ENCODE results near the gene CDH4.
A peak's percentile ranks its signal among the peaks of the same experiment; 100 is the strongest.

Gene CDH4

DNA sequence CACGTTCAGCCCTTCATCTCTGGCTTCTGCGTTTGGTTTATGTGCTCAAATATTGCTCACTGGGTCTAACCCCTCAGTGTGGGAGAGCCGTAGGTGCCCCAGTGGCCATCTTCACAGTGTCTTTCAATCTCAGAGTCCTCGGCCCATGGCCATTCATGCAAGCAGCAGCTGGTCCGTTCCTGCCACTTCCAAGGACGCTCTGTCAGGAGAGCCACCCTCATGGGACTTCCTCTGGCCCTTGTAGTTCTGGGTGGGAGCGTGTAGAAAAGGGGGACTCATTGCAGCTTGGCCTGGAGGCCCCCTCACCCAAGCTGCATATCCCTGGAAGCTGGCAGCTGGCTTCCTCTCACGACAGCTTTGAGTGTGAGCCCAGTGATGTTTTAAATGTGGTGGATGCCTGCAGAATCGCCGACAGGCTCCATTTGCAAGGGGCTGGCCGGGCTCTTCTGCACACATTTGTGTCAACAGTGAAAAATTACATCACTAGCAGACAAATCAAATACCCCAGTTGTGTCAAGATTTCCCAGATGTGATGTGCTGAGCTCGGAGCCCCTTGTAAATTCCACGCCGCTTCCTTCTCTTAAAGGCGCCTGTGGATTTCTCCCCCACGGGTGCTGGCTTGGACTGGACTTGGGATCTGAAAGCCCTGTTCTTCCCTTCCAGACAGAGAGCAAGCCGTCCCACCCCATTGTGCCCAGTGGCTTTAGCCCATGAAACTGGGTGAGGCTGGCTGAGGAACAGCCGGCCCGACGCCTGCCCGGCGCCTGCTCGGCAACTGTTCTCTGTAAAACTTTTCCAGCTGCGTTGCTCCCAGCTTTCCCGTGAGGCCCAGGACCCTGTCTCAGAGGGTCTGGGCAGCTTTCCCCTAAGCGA is 453.6 kb downstream of the CDH4 start:
- Mint-ChIP-seq H3K4me3 (no peak overlapping the region), H3K4me1 (ENCODE audit: low read depth) (no peaks in the 10 kb centered on the region), H3K36me3 (ENCODE audit: low read depth) (no peaks in the 10 kb centered on the region), H3K27ac (no peak overlapping the region), H3K27me3 (ENCODE audit: low read depth) (no peaks in the 10 kb centered on the region), H3K9me3 (no peaks in the 10 kb centered on the region)
- no peak for DNase-seq (ENCODE audit: low spot score)

DNA sequence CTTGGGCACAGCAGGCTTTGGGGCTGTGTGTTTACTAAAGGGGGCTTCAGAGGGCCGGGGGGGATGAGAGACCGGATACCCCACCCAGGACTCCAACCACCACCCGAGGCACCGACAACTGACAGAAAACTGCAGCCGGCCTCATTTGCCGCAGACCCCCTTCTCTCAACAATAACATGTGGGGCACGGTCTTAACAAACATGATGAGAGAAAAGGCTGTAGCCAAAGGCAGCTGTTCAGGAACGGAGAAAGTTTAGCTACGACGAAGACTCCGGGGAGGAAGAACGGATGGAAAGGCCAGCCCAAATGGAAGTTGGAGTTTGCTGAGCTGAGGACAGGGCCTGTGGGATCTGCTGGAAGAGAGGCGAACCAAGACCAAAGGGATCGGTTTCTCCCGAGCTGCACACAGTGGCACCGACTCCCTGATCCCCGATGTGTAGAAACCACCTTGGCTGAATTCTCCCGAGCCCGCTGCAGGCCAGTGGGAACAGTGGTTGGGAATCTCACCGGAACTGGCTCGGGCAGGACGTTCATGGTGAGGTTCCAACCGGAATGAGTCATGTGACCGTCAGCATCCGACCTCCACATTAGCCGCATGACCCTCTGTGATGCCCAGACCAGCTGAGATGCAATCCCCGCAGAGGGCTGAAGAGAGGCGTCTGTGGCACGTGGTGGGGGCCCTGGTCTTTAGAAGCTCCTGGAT is 454.3 kb downstream of the CDH4 start:
- H3K4me3 Mint-ChIP-seq, result no peak overlapping the region
- no peaks in the 10 kb centered on the region for H3K27me3 Mint-ChIP-seq (ENCODE audit: low read depth)
- H3K9me3 Mint-ChIP-seq, result peaks cover 4% of the 10 kb centered on the region
- H3K4me1 Mint-ChIP-seq (ENCODE audit: low read depth), result no peaks in the 10 kb centered on the region
- no peak for DNase-seq (ENCODE audit: low spot score)
- no peaks in the 10 kb centered on the region for H3K36me3 Mint-ChIP-seq (ENCODE audit: low read depth)
- no peak overlapping the region for H3K27ac Mint-ChIP-seq

DNA sequence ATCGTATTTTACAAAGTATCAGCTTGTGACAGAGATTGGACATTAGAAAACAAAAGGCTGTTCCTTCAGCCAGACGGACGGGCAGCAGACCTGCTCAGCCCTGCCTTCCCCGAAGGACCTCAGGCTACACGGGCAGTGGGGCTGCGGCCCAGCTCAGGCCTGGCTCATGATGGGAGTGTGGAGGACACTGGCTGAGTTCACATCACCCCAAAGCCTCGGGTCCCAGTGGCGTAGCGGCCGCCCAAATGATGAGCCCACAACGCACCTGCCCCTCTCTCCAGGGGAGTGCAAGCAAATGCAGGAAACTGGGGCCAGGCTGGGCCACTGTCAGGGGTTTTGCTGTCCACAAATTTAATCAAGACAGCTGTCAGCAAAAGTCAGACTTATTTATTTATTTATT is 456.8 kb downstream of the CDH4 start:
- DNase-seq (ENCODE audit: low spot score), result no peak
- H3K36me3 Mint-ChIP-seq (ENCODE audit: low read depth), result no peaks in the 10 kb centered on the region
- H3K9me3 Mint-ChIP-seq, result peaks cover 8% of the 10 kb centered on the region
- H3K27me3 Mint-ChIP-seq (ENCODE audit: low read depth), result no peaks in the 10 kb centered on the region
- no peak overlapping the region for H3K27ac Mint-ChIP-seq
- no peaks in the 10 kb centered on the region for H3K4me1 Mint-ChIP-seq (ENCODE audit: low read depth)
- no peak overlapping the region for H3K4me3 Mint-ChIP-seq

DNA sequence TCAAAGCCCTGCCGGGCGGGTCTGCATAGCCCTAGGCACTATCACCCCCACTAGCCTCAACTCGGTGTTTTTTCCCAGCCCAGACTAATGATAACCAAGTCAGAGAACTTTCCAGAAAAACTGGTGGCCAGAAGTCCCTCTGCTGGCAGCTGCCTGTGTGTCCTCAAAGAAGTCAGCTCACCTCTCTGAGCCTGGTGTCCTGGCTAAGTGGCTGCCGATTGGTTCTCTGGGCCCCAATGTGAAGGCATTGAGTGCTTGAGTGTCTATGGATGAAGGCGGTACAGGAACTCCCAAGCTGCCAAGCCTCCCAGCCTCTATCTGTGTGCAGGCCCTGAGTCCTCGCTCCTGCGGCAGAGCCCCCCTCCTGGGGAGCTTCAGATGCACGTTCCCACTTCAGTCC is 458.0 kb downstream of the CDH4 start:
- no peak overlapping the region for H3K27ac Mint-ChIP-seq
- no peak overlapping the region for H3K4me3 Mint-ChIP-seq
- no peak for DNase-seq (ENCODE audit: low spot score)
- H3K9me3 Mint-ChIP-seq, result peaks cover 12% of the 10 kb centered on the region
- H3K36me3 Mint-ChIP-seq (ENCODE audit: low read depth), result no peaks in the 10 kb centered on the region
- H3K4me1 Mint-ChIP-seq (ENCODE audit: low read depth), result no peaks in the 10 kb centered on the region
- no peaks in the 10 kb centered on the region for H3K27me3 Mint-ChIP-seq (ENCODE audit: low read depth)

DNA sequence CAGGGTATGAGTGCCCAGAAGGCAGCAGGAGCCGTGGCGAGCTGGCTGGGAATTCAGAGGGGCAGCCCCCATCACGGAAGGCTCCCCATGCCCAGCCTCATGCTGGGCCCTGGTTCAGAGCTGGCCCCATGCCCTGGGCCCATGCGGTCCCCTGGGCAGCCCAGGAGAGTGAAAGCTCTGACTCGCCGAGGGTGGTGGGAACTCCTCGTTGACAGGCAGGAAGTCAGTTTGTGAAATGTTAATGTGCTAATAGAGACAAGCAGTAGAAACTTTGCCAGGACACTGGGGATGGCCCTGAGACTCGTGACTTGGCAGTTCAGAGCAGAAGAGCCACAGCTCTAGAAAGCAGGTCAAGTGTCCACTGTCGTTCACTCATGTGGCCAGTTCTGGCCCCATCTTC is 460.6 kb downstream of the CDH4 start:
- Mint-ChIP-seq H3K9me3 (peaks cover 12% of the 10 kb centered on the region), H3K36me3 (ENCODE audit: low read depth) (no peaks in the 10 kb centered on the region), H3K27ac (no peak overlapping the region), H3K4me1 (ENCODE audit: low read depth) (no peaks in the 10 kb centered on the region), H3K4me3 (no peak overlapping the region), H3K27me3 (ENCODE audit: low read depth) (no peaks in the 10 kb centered on the region)
- DNase-seq (ENCODE audit: low spot score), result no peak

DNA sequence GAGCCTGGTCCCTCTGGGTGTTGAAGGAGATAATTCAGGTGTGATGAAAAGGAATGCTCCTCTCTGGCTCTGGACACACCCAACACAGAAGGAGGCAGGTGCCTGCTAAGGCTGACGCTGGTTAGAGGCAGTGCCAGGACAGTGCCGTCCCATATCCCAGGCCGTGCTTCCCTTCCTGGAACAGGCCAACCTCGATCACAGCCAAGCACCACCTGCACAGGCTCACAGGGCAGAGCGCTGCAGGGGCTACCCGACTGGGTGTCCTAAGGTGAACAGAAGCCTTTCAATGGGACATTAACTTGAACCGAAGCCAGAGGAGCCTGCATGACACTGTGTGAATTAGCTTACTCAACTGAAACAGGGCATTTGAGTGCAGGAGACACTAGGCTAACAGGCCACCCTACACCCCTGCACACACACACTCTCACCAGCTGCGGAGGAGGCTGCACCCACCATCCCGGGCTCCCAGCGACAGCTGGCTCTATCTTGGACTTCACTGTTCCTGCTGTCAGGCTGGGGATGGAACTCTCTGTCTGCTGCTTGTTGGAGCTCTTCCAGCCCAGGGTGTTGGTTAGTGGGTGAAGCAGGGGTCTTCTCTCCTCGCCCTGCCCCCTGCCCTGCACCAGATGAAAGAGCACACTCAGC is 466.4 kb downstream of the CDH4 start:
- Mint-ChIP-seq H3K27me3 (ENCODE audit: low read depth) (peaks cover 2% of the 10 kb centered on the region), H3K9me3 (peaks cover 7% of the 10 kb centered on the region), H3K4me1 (ENCODE audit: low read depth) (peaks cover 9% of the 10 kb centered on the region), H3K27ac (peak overlapping the region; percentile 95), H3K36me3 (ENCODE audit: low read depth) (peaks cover 5% of the 10 kb centered on the region), H3K4me3 (peak overlapping the region; percentile 87)
- DNase-seq (ENCODE audit: low spot score), result no peak

DNA sequence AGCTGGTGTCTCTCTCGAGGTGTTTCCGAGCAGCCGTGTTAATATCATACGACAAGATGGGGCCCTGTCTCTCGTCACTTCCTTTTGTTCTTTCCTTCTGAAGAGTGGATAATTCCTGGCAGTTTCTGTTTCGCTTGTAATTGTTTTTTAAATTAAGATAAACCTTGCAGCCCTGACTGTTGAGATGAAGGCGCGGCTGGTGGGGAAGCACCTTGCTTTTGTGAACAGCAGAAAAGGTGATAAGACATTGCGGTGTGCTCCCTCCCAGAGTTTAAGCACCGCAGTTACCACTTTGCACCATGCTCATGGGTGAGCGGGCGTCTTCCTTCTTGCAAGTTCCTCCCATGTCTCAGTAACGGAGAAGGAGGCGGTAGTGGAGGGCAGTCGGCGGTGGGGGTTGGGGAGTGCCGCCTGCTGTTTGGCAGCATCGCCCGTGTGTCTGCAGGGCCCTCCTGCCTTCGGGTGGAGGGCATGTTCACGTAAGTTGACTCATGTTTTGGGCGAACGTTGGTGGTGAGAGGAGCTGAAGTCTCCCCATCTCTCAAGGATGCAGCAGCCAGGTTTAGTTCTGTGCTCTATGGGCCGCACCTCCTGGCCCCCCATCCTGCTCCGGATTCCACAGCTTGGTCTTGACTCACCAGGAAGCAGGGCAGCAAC is 467.8 kb downstream of the CDH4 start:
- Mint-ChIP-seq H3K27me3 (ENCODE audit: low read depth) (peaks cover 2% of the 10 kb centered on the region), H3K9me3 (peaks cover 3% of the 10 kb centered on the region), H3K36me3 (ENCODE audit: low read depth) (peaks cover 5% of the 10 kb centered on the region), H3K4me1 (ENCODE audit: low read depth) (peaks cover 9% of the 10 kb centered on the region), H3K27ac (peak overlapping the region; percentile 95), H3K4me3 (peak overlapping the region; percentile 87)
- peak; percentile 40 for DNase-seq (ENCODE audit: low spot score)

DNA sequence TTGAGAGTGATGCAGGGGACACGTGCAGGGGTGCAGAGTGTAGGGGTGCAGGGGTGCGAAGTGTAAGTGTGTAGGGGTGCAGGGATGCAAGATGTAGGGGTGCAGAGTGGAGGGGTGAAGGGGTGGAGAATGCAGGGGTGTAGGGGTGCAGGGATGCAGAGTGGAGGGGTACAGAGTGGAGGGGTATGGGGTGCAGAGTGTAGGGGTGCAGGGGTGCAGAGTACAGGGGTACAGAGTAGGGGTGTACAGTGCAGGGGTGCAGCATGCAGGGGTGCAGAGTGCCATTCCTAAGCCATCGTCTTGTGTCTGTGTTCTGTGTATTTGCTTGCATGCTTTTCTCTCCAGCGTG is 468.3 kb downstream of the CDH4 start:
- Mint-ChIP-seq H3K27ac (peak overlapping the region; percentile 95), H3K4me3 (peak overlapping the region; percentile 87)

DNA sequence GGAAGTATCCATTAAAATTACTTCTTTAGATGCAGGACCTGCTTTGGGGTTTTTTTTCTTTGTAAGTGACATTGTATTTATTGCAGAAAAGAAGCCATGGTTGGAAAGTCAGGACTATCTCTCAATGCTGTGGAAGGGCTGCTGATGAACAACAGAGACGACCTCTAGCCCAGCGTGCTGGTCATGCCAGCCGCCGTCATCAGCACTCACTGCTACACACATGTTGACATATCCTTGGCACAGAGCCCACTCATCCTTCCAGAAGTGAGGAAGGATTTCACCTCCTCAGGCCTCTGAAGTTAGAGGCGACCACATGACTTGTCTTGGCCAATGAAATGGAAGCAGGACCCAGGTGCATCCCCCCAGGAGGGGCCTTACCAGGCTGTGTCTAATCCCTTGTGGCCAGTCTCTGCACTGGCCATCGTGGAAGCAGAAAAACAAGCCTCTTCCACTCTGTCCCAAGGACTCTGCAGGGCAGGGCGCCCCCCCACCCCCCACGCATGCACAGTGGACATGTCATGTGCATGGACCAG is 470.2 kb downstream of the CDH4 start:
- H3K9me3 Mint-ChIP-seq, result peaks cover 3% of the 10 kb centered on the region
- H3K27me3 Mint-ChIP-seq (ENCODE audit: low read depth), result peaks cover 2% of the 10 kb centered on the region
- H3K4me3 Mint-ChIP-seq, result no peak overlapping the region
- H3K27ac Mint-ChIP-seq, result no peak overlapping the region
- no peak for DNase-seq (ENCODE audit: low spot score)
- H3K4me1 Mint-ChIP-seq (ENCODE audit: low read depth), result peaks cover 9% of the 10 kb centered on the region
- peaks cover 5% of the 10 kb centered on the region for H3K36me3 Mint-ChIP-seq (ENCODE audit: low read depth)

More for the DNA sequence above, 468.3 kb downstream of the CDH4 start:
- peaks cover 5% of the 10 kb centered on the region for H3K36me3 Mint-ChIP-seq (ENCODE audit: low read depth)
- peaks cover 2% of the 10 kb centered on the region for H3K27me3 Mint-ChIP-seq (ENCODE audit: low read depth)
- H3K9me3 Mint-ChIP-seq, result peaks cover 3% of the 10 kb centered on the region
- DNase-seq (ENCODE audit: low spot score), result no peak
- H3K4me1 Mint-ChIP-seq (ENCODE audit: low read depth), result peaks cover 9% of the 10 kb centered on the region

DNA sequence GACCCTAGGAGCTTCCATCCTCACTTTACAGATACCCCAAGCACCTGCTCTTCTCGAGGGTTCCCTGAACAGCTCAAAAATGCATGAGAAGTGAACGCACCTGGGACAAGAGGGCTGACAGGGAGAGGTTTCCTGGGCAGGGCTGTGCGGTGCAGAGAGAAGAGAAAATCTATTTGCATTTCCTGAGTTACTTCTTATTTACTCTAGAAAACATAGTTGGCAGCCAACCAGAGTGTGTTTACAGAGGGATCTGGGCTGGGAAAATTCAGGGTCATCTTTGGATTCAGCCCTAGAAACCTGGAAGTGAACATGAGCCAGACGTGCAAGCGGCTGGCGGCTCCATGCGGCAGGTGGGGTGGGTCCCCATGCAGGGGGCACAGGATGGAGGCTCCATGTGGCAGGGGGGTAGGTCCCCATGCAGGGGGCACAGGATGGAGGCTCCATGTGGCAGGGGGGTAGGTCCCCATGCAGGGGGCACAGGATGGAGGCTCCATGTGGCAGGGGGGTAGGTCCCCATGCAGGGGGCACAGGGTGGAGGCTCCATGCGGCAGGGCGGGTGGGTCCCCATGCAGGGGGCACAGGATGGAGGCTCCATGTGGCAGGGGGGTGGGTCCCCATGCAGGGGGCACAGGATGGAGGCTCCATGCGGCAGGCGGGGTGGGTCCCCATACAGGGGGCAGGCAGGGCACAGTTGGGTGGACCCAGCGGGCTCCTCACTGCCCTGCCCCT is 471.6 kb downstream of the CDH4 start:
- no peak overlapping the region for H3K27ac Mint-ChIP-seq
- H3K4me1 Mint-ChIP-seq (ENCODE audit: low read depth), result peaks cover 9% of the 10 kb centered on the region
- H3K9me3 Mint-ChIP-seq, result peaks cover 3% of the 10 kb centered on the region
- no peak for DNase-seq (ENCODE audit: low spot score)
- H3K27me3 Mint-ChIP-seq (ENCODE audit: low read depth), result peaks cover 2% of the 10 kb centered on the region
- no peak overlapping the region for H3K4me3 Mint-ChIP-seq
- peaks cover 5% of the 10 kb centered on the region for H3K36me3 Mint-ChIP-seq (ENCODE audit: low read depth)

DNA sequence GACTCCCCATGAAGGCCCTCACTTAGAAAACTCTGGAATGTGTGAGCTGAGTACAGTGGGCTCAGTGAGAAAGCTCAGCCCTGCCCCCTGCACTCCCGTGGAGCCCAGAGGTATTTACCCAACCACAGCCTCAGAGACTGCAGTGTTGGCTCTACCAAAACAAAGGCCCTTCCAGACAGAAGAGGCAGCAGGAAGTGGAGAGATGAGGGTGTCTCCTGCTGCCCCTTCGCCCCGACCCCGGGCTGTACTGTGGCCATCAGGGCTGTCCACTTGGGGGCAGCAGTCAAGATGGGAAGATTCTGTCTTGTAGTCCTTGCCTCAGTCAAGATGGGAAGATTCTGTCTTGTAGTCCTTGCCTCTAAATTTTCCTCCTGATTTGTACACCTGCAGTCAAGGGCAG is 472.3 kb downstream of the CDH4 start:
- no peak overlapping the region for H3K4me3 Mint-ChIP-seq
- no peak for DNase-seq (ENCODE audit: low spot score)
- H3K4me1 Mint-ChIP-seq (ENCODE audit: low read depth), result peaks cover 8% of the 10 kb centered on the region
- H3K36me3 Mint-ChIP-seq (ENCODE audit: low read depth), result peaks cover 5% of the 10 kb centered on the region
- H3K9me3 Mint-ChIP-seq, result no peaks in the 10 kb centered on the region
- no peak overlapping the region for H3K27ac Mint-ChIP-seq
- peaks cover 2% of the 10 kb centered on the region for H3K27me3 Mint-ChIP-seq (ENCODE audit: low read depth)

DNA sequence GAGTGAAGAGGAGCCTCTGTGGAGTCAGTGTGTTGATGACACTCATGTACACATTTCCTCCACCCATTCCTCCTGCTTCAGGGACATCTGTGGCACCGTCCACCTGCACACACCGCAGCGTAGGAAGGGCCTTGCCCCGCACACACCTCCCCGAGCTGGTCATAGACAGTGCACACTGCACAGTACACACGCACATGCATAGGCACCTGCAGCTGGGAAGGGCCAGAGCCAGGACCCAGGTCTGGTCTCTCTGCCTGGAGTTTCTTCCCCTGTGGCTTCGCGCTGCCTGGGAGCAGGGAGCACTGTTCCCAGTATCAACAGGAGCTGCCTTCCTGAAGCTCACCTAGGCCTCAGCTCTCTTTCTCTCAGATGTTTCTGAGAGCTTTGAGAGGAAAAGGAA is 473.1 kb downstream of the CDH4 start:
- Mint-ChIP-seq H3K4me1 (ENCODE audit: low read depth) (peaks cover under 1% of the 10 kb centered on the region), H3K36me3 (ENCODE audit: low read depth) (no peaks in the 10 kb centered on the region), H3K4me3 (no peak overlapping the region), H3K27me3 (ENCODE audit: low read depth) (no peaks in the 10 kb centered on the region), H3K9me3 (no peaks in the 10 kb centered on the region), H3K27ac (no peak overlapping the region)
- no peak for DNase-seq (ENCODE audit: low spot score)

DNA sequence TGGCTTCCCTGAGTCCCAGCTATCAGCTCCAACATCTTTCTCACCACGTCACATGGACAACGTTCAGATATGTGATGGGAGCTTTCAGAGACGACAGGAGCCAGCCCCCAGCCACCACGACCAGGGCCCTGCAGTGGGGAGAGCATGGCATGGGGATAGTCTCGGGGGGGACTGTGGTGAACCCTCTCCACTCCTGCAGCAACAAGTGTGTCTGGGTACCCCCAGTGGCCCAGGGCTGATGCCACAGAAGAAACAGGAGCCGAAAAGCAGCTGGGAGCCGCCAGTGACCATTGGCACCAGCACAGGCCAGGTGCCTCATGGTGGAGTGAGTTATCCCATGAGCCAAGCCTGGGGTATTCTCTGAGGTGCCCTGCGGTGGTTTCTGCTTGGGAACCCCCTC is 473.9 kb downstream of the CDH4 start:
- Mint-ChIP-seq H3K9me3 (no peaks in the 10 kb centered on the region), H3K36me3 (ENCODE audit: low read depth) (no peaks in the 10 kb centered on the region), H3K27me3 (ENCODE audit: low read depth) (no peaks in the 10 kb centered on the region), H3K4me3 (no peak overlapping the region), H3K4me1 (ENCODE audit: low read depth) (no peaks in the 10 kb centered on the region), H3K27ac (no peak overlapping the region)
- no peak for DNase-seq (ENCODE audit: low spot score)
